PC-9 (cell line): ENCODE data around the gene TNFRSF4. TPM values are rescaled to one million over a fixed set of nuclear protein-coding genes. Genes with fewer than 3 reads are reported as not detected.

Experiments
- BruUV-seq: library from RNA; stranded (reverse); fragments of 400-500 nt; replicated peaks from 2 replicates; lab custom pipeline; 2021; lab: Mats Ljungman, UMichigan
- CTCF ChIA-PET: fragments of 300-600 bp; sonication (Branson Sonifier 250); formaldehyde crosslinking; loops from one replicate; lab custom pipeline; 2022; ENCODE audit warnings: antibody characterized with exemption; lab: Charles Lee
- POLR2A ChIA-PET: fragments of 300-600 bp; sonication (Branson Sonifier 250); formaldehyde crosslinking; loops from one replicate; lab custom pipeline; 2022; ENCODE audit warnings: antibody characterized with exemption; ENCODE audit not compliant: unreplicated experiment; lab: Charles Lee
- DNase-seq, 2 experiments: peaks; one replicate each; pipeline versions ENCODE4 v3.0.0 to v3.0.0-alpha.2; 2015 to 2022; ENCODE audit warnings: mixed read lengths in 1 of 2
- H2AFZ ChIP-seq: fragments of 200-600 bp; sonication (generic); 2 replicates; pipeline ENCODE4 v1.8.1; 2017; ENCODE audit warnings: antibody characterized with exemption
- H3F3A ChIP-seq: fragments of 200-600 bp; sonication (generic); 2 replicates; pipeline ENCODE4 v1.8.1; 2017; ENCODE audit warnings: antibody characterized with exemption, mild to moderate bottlenecking, low read depth; ENCODE audit not compliant: insufficient read depth
- H3K27ac ChIP-seq: fragments of 200-600 bp; sonication (generic); 2 replicates; pipeline ENCODE4 v1.6.1; 2016; ENCODE audit warnings: mixed run types
- H3K27me3 ChIP-seq: fragments of 200-600 bp; sonication (generic); 2 replicates; pipeline ENCODE4 v1.6.1; 2016; ENCODE audit warnings: low read depth, mixed run types; ENCODE audit not compliant: insufficient read depth
- H3K36me3 ChIP-seq: fragments of 200-600 bp; sonication (generic); 2 replicates; pipeline ENCODE4 v1.6.1; 2016; ENCODE audit warnings: low read depth, mixed run types
- H3K4me1 ChIP-seq: fragments of 200-600 bp; sonication (generic); replicated peaks from 2 replicates; pipeline ENCODE4 v1.6.1; 2016; ENCODE audit warnings: mixed run types; ENCODE audit not compliant: insufficient read depth
- H3K4me2 ChIP-seq: fragments of 200-600 bp; sonication (generic); 2 replicates; pipeline ENCODE4 v1.6.1; 2017; ENCODE audit warnings: mixed run types
- H3K4me3 ChIP-seq: fragments of 200-600 bp; sonication (generic); 2 replicates; pipeline ENCODE4 v1.6.1; 2016; ENCODE audit warnings: mixed run types
- H3K79me2 ChIP-seq: fragments of 200-600 bp; sonication (generic); 2 replicates; pipeline ENCODE4 v1.6.1; 2017; ENCODE audit warnings: low read depth, mixed run types
- H3K9me2 ChIP-seq: fragments of 200-600 bp; sonication (generic); 2 replicates; pipeline ENCODE4 v1.8.1; 2017; ENCODE audit warnings: mild to moderate bottlenecking; ENCODE audit not compliant: insufficient read depth
- H3K9me3 ChIP-seq: fragments of 200-600 bp; sonication (generic); 2 replicates; pipeline ENCODE4 v1.8.1; 2016; ENCODE audit warnings: low read depth; ENCODE audit not compliant: insufficient read depth
- H4K20me1 ChIP-seq: fragments of 200-600 bp; sonication (generic); 2 replicates; pipeline ENCODE4 v1.8.1; 2017; ENCODE audit not compliant: insufficient read depth
- CTCF ChIP-seq: fragments of 200-600 bp; sonication (generic); conservative IDR thresholded peaks from 2 replicates; pipeline ENCODE4 v1.6.1; 2017; ENCODE audit warnings: mixed run types, antibody characterized with exemption, mild to moderate bottlenecking, moderate library complexity
- EZH2 ChIP-seq: fragments of 200-600 bp; sonication (generic); IDR thresholded peaks from 2 replicates; pipeline ENCODE4 v1.8.0; 2017; ENCODE audit warnings: antibody characterized with exemption, low read depth
- intact Hi-C: fragments of 100-400 bp; cut with micrococcal nuclease; formaldehyde crosslinking; loops from one replicate; pipeline ENCODE4 v1.10.0; 2022; ENCODE audit not compliant: unreplicated experiment
- total RNA-seq: library from RNA; stranded (reverse); gene quantifications from 2 replicates; pipeline ENCODE4 v1.2.3, GENCODE V29; 2021

TNFRSF4 gene
- total RNA-seq, 1 experiment from 2014 or later = 0.20 TPM

DNA sequence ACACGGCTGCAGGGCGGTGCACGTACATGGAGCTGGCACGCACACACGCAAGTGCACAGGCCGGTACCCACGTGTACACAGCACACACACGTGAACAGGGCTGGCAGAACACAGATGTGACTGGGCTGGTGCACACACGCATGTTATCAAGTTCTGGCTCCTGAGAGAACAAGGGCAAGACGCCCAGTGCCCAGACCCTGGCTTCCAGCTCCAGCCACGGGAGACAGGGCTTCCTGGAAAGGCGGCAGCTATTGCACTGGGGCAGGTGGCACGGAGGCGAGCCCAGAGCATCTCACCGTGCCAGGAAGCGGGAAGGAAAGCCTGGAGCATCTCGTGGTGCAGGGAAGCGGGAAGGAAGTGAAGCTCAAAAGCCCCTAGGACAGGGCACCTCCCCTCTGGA is 12.0 kb upstream of the TNFRSF4 start:
- ChIA-PET CTCF (no interaction called here), POLR2A (no interaction called here)

GRCh38 chr1:1225238-1225845 is 11.4 kb upstream of the TNFRSF4 start:
- BruUV-seq = no TSS peak
- no peak for DNase-seq
- Histone ChIP-seq H3K4me3 (no peak overlapping the region), H3K9me3 (no peaks in the 10 kb centered on the region), H3K36me3 (no peaks in the 10 kb centered on the region; the same call in 1 of the 2 replicates), H3K27ac (no peak overlapping the region), H2AFZ (no peak overlapping the region), H3K9me2 (no peaks in the 10 kb centered on the region), H3F3A (no peaks in the 10 kb centered on the region), H3K4me2 (no peak overlapping the region), H3K79me2 (peaks cover 41% of the 10 kb centered on the region), H3K4me1 (peaks cover 6% of the 10 kb centered on the region), H4K20me1 (peaks cover 27% of the 10 kb centered on the region), H3K27me3 (no peaks in the 10 kb centered on the region)
- CTCF ChIA-PET = no interaction called here
- TF ChIP-seq CTCF = no peak
- TF ChIP-seq EZH2 = no peak
- POLR2A ChIA-PET = no interaction called here
- intact Hi-C loops = no loop called here

More for the DNA sequence above, 12.0 kb upstream of the TNFRSF4 start:
- peaks cover 11% of the 10 kb centered on the region for H3K4me1 ChIP-seq
- H3K79me2 ChIP-seq = peaks cover 47% of the 10 kb centered on the region
- no peak overlapping the region for H3K27ac ChIP-seq
- no peaks in the 10 kb centered on the region; the same call in 1 of the 2 replicates for H3K36me3 ChIP-seq
- H3K4me3 ChIP-seq = no peak overlapping the region
- DNase-seq = no peak
- no peak overlapping the region for H3K4me2 ChIP-seq
- no peaks in the 10 kb centered on the region for H3K9me2 ChIP-seq
- no peak for TF ChIP-seq CTCF
- TF ChIP-seq EZH2 = no peak
- BruUV-seq = no TSS peak
- H2AFZ ChIP-seq = no peak overlapping the region
- H3K27me3 ChIP-seq = no peaks in the 10 kb centered on the region
- H3K9me3 ChIP-seq = no peaks in the 10 kb centered on the region
- peaks cover 30% of the 10 kb centered on the region for H4K20me1 ChIP-seq
- intact Hi-C loops = no loop called here
- peaks cover under 1% of the 10 kb centered on the region; the same call in 1 of the 2 replicates for H3F3A ChIP-seq

GRCh38 chr1:1223891-1224290 is 9.9 kb upstream of the TNFRSF4 start:
- H3K4me1 ChIP-seq = no peaks in the 10 kb centered on the region
- no peaks in the 10 kb centered on the region for H3K9me2 ChIP-seq
- ChIA-PET CTCF (no interaction called here), POLR2A (no interaction called here)
- H3K27ac ChIP-seq = no peak overlapping the region
- intact Hi-C loops = no loop called here
- H3K4me3 ChIP-seq = no peak overlapping the region
- H3K4me2 ChIP-seq = no peak overlapping the region
- no peaks in the 10 kb centered on the region for H3K27me3 ChIP-seq
- H2AFZ ChIP-seq = no peak overlapping the region
- no peaks in the 10 kb centered on the region; the same call in 1 of the 2 replicates for H3K36me3 ChIP-seq
- peaks cover 17% of the 10 kb centered on the region for H4K20me1 ChIP-seq
- H3K9me3 ChIP-seq = no peaks in the 10 kb centered on the region
- no peak for TF ChIP-seq CTCF
- TF ChIP-seq EZH2 = no peak
- no TSS peak for BruUV-seq
- no peaks in the 10 kb centered on the region for H3F3A ChIP-seq
- H3K79me2 ChIP-seq = peaks cover 26% of the 10 kb centered on the region
- DNase-seq = no peak
